Measurements from ENCODE around the gene RCOR2.
A peak's percentile ranks its signal among the peaks of the same experiment; 100 is the strongest.

The RCOR2 gene

GRCh38 chr11:63922673-63923192 lies 5.8 kb upstream of the RCOR2 start:
- Histone ChIP-seq H3K9ac (ENCODE audit: low read depth, low read length) (no peak overlapping the region), H3K27ac (ENCODE audit: low read depth, low read length) (no peak overlapping the region), H3K4me1 (ENCODE audit: insufficient read depth, low read length) (peaks cover 14% of the 10 kb centered on the region; the same call in 1 of the 2 replicates), H3K9me3 (ENCODE audit: insufficient read depth, low read depth, low read length) (no peaks in the 10 kb centered on the region), H3K4me3 (ENCODE audit: low read length) (no peak overlapping the region), H3K36me3 (ENCODE audit: insufficient read depth, low read length) (no peaks in the 10 kb centered on the region), H3K27me3 (ENCODE audit: insufficient read depth, low read length) (no peaks in the 10 kb centered on the region)
- WGBS: 96% methylated on average over 2 of the region's 2 CpGs

- 21% methylated on average over 14 of the region's 14 CpGs for WGBS
- Histone ChIP-seq H3K36me3 (ENCODE audit: insufficient read depth, low read length) (no peaks in the 10 kb centered on the region), H3K4me1 (ENCODE audit: insufficient read depth, low read length) (peaks cover 14% of the 10 kb centered on the region; the same call in 1 of the 2 replicates), H3K4me3 (ENCODE audit: low read length) (peak overlapping the region; percentile 70), H3K27ac (ENCODE audit: low read depth, low read length) (peak overlapping the region; percentile 100; the same call in 1 of the 2 replicates), H3K9me3 (ENCODE audit: insufficient read depth, low read depth, low read length) (no peaks in the 10 kb centered on the region), H3K9ac (ENCODE audit: low read depth, low read length) (no peak overlapping the region), H3K27me3 (ENCODE audit: insufficient read depth, low read length) (no peaks in the 10 kb centered on the region)
Measured at GRCh38 chr11:63920939-63921417, 4.0 kb upstream of the RCOR2 start.

GRCh38 chr11:63920126-63920938 lies 3.4 kb upstream of the RCOR2 start:
- Histone ChIP-seq H3K4me3 (ENCODE audit: low read length) (peak overlapping the region; percentile 70), H3K9ac (ENCODE audit: low read depth, low read length) (peak overlapping the region; percentile 89), H3K27me3 (ENCODE audit: insufficient read depth, low read length) (no peaks in the 10 kb centered on the region), H3K9me3 (ENCODE audit: insufficient read depth, low read depth, low read length) (no peaks in the 10 kb centered on the region), H3K27ac (ENCODE audit: low read depth, low read length) (peak overlapping the region; percentile 100), H3K36me3 (ENCODE audit: insufficient read depth, low read length) (no peaks in the 10 kb centered on the region), H3K4me1 (ENCODE audit: insufficient read depth, low read length) (peaks cover 14% of the 10 kb centered on the region; the same call in 1 of the 2 replicates)
- WGBS: 16% methylated on average over 22 of the region's 22 CpGs

GRCh38 chr11:63919267-63920125 lies 2.5 kb upstream of the RCOR2 start:
- H3K27me3 ChIP-seq (ENCODE audit: insufficient read depth, low read length): no peaks in the 10 kb centered on the region
- H3K9me3 ChIP-seq (ENCODE audit: insufficient read depth, low read depth, low read length): no peaks in the 10 kb centered on the region
- H3K4me3 ChIP-seq (ENCODE audit: low read length): peak overlapping the region; percentile 70
- peaks cover 6% of the 10 kb centered on the region for H3K36me3 ChIP-seq (ENCODE audit: insufficient read depth, low read length)
- H3K4me1 ChIP-seq (ENCODE audit: insufficient read depth, low read length): peaks cover 14% of the 10 kb centered on the region; the same call in 1 of the 2 replicates
- H3K27ac ChIP-seq (ENCODE audit: low read depth, low read length): peak overlapping the region; percentile 100
- H3K9ac ChIP-seq (ENCODE audit: low read depth, low read length): peak overlapping the region; percentile 89
- 6% methylated on average over 41 of the region's 41 CpGs for WGBS

GRCh38 chr11:63918507-63919191 lies 1.7 kb upstream of the RCOR2 start:
- Histone ChIP-seq H3K27ac (ENCODE audit: low read depth, low read length) (peak overlapping the region; percentile 100), H3K9me3 (ENCODE audit: insufficient read depth, low read depth, low read length) (no peaks in the 10 kb centered on the region), H3K4me3 (ENCODE audit: low read length) (peak overlapping the region; percentile 70), H3K27me3 (ENCODE audit: insufficient read depth, low read length) (no peaks in the 10 kb centered on the region), H3K9ac (ENCODE audit: low read depth, low read length) (peak overlapping the region; percentile 89), H3K36me3 (ENCODE audit: insufficient read depth, low read length) (peaks cover 15% of the 10 kb centered on the region), H3K4me1 (ENCODE audit: insufficient read depth, low read length) (peaks cover 14% of the 10 kb centered on the region; the same call in 1 of the 2 replicates)
- 8% methylated on average over 9 of the region's 9 CpGs for WGBS

- no peaks in the 10 kb centered on the region for H3K27me3 ChIP-seq (ENCODE audit: insufficient read depth, low read length)
- H3K4me1 ChIP-seq (ENCODE audit: insufficient read depth, low read length): peaks cover 14% of the 10 kb centered on the region; the same call in 1 of the 2 replicates
- H3K36me3 ChIP-seq (ENCODE audit: insufficient read depth, low read length): peaks cover 18% of the 10 kb centered on the region
- H3K27ac ChIP-seq (ENCODE audit: low read depth, low read length): peak overlapping the region; percentile 100
- H3K4me3 ChIP-seq (ENCODE audit: low read length): peak overlapping the region; percentile 70
- peak overlapping the region; percentile 89 for H3K9ac ChIP-seq (ENCODE audit: low read depth, low read length)
- WGBS: under 1% methylated on average over 48 of the region's 50 CpGs
- H3K9me3 ChIP-seq (ENCODE audit: insufficient read depth, low read depth, low read length): no peaks in the 10 kb centered on the region
Measured at GRCh38 chr11:63917692-63918506, 935 bp upstream of the RCOR2 start.

- Histone ChIP-seq H3K27me3 (ENCODE audit: insufficient read depth, low read length) (no peaks in the 10 kb centered on the region), H3K4me1 (ENCODE audit: insufficient read depth, low read length) (peaks cover 14% of the 10 kb centered on the region; the same call in 1 of the 2 replicates), H3K4me3 (ENCODE audit: low read length) (peak overlapping the region; percentile 70), H3K27ac (ENCODE audit: low read depth, low read length) (peak overlapping the region; percentile 100), H3K36me3 (ENCODE audit: insufficient read depth, low read length) (peaks cover 30% of the 10 kb centered on the region), H3K9me3 (ENCODE audit: insufficient read depth, low read depth, low read length) (no peaks in the 10 kb centered on the region), H3K9ac (ENCODE audit: low read depth, low read length) (peak overlapping the region; percentile 94)
- under 1% methylated on average over 56 of the region's 56 CpGs for WGBS
Measured at GRCh38 chr11:63915961-63916836, 765 bp downstream of the RCOR2 start.

- WGBS: 56% methylated on average over 15 of the region's 20 CpGs
- Histone ChIP-seq H3K4me1 (ENCODE audit: insufficient read depth, low read length) (peaks cover 23% of the 10 kb centered on the region), H3K9me3 (ENCODE audit: insufficient read depth, low read depth, low read length) (no peaks in the 10 kb centered on the region), H3K27ac (ENCODE audit: low read depth, low read length) (no peak overlapping the region), H3K9ac (ENCODE audit: low read depth, low read length) (no peak overlapping the region; the same call in 1 of the 2 replicates), H3K4me3 (ENCODE audit: low read length) (peak overlapping the region; percentile 70), H3K36me3 (ENCODE audit: insufficient read depth, low read length) (peaks cover 30% of the 10 kb centered on the region), H3K27me3 (ENCODE audit: insufficient read depth, low read length) (no peaks in the 10 kb centered on the region)
Measured at GRCh38 chr11:63914896-63915691, 1.9 kb downstream of the RCOR2 start.
